Mucosa of stomach (tissue), 1 donor: ENCODE results near the gene SLC22A5.
"Not testable (repeated sequence)": the region's sequence is repeated elsewhere in the genome, so short reads cannot be mapped to it uniquely, and the experiment has no call there.

Experiments used
- H3K27me3 ChIP-seq: one replicate; pipeline ENCODE4 v1.7.0; 2013; ENCODE audit warnings: mild to moderate bottlenecking, low read length; ENCODE audit not compliant: control insufficient read depth, insufficient read depth
- H3K36me3 ChIP-seq: one replicate; pipeline ENCODE4 v1.7.0; 2013; ENCODE audit warnings: low read length; ENCODE audit not compliant: control insufficient read depth, insufficient read depth
- H3K4me1 ChIP-seq: one replicate; pipeline ENCODE4 v1.7.0; 2013; ENCODE audit warnings: mild to moderate bottlenecking, low read length; ENCODE audit not compliant: control insufficient read depth, insufficient read depth
- H3K4me3 ChIP-seq: one replicate; pipeline ENCODE4 v1.7.0; 2013; ENCODE audit warnings: low read length
- H3K9ac ChIP-seq: one replicate; pipeline ENCODE4 v1.7.0; 2013; ENCODE audit warnings: mild to moderate bottlenecking, low read length, moderate library complexity
- H3K9me3 ChIP-seq: one replicate; pipeline ENCODE4 v1.7.0; 2013; ENCODE audit warnings: mild to moderate bottlenecking, low read length, moderate library complexity; ENCODE audit not compliant: control insufficient read depth
- donor health status: Pancreatic carcinoma.

Gene SLC22A5

GRCh38 chr5:132438267-132438645, 68.7 kb downstream of the SLC22A5 start:
- peaks cover 29% of the 10 kb centered on the region for H3K4me1 ChIP-seq
- not testable (repeated sequence) for H3K9me3 ChIP-seq, H3K36me3 ChIP-seq, H3K4me3 ChIP-seq, H3K27me3 ChIP-seq, H3K9ac ChIP-seq

GRCh38 chr5:132438917-132439316, 69.4 kb downstream of the SLC22A5 start:
- Histone ChIP-seq H3K4me3 (no peak overlapping the region), H3K36me3 (no peaks in the 10 kb centered on the region), H3K9me3 (no peaks in the 10 kb centered on the region), H3K9ac (no peak overlapping the region), H3K4me1 (peaks cover 29% of the 10 kb centered on the region), H3K27me3 (no peaks in the 10 kb centered on the region)

GRCh38 chr5:132439521-132440089, 70.1 kb downstream of the SLC22A5 start:
- Histone ChIP-seq H3K4me3 (no peak overlapping the region), H3K9ac (no peak overlapping the region), H3K4me1 (peaks cover 24% of the 10 kb centered on the region), H3K9me3 (no peaks in the 10 kb centered on the region), H3K36me3 (no peaks in the 10 kb centered on the region), H3K27me3 (no peaks in the 10 kb centered on the region)

GRCh38 chr5:132444061-132444460, 74.6 kb downstream of the SLC22A5 start:
- H3K27me3 ChIP-seq: no peaks in the 10 kb centered on the region
- H3K4me3 ChIP-seq: no peak overlapping the region
- H3K4me1 ChIP-seq: peaks cover 29% of the 10 kb centered on the region
- no peak overlapping the region for H3K9ac ChIP-seq
- H3K9me3 ChIP-seq: no peaks in the 10 kb centered on the region
- H3K36me3 ChIP-seq: no peaks in the 10 kb centered on the region
